ENCODE measurements around the gene EYA4. TPM values are rescaled to one million over a fixed set of nuclear protein-coding genes. Genes with fewer than 3 reads are reported as not detected.

The EYA4 gene
- polyA plus RNA-seq, 10 donors, result 14.5 to 33.0 (median 20.9) TPM

DNA sequence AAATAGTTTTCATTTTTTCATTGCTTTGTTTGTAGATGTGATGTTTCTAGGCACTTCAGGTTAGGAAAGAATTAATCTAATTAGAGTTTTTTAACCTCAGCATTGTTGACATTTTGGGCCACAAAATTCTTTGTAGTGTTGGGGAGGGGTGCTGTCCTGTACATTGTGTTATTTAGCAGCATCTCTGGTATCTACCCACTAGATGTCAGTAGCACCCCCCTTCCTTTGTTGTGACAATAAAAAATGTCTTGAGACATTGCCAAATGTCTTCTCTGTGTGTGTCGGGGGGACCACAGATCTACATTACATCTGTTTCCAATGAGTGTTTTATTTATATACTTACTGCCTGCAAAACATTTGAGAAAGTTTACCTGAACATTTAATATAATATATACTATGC, 45.6 kb downstream of the EYA4 start:
- peak in 1 of 3 donors; percentile 16 for DNase-seq

DNA sequence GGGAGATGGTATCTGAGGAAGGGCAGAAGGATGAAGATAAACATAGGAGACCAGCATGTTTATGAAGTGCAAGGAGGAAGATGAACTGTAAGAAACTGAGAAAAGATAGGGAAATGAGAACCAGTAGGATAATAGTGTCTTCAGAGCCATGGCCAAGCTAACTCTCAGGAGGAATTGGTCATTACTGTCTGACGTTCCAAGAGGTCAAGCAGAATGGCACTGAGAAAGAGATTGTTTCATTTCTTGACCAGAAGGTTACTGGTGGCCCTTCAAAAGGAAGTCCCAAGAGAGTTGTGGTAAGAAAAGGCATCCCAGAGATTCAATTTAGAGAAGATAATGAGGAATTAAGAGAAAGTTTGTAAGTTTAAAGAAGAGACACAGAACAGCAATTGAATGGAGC, 47.5 kb downstream of the EYA4 start:
- no peak for DNase-seq

DNA sequence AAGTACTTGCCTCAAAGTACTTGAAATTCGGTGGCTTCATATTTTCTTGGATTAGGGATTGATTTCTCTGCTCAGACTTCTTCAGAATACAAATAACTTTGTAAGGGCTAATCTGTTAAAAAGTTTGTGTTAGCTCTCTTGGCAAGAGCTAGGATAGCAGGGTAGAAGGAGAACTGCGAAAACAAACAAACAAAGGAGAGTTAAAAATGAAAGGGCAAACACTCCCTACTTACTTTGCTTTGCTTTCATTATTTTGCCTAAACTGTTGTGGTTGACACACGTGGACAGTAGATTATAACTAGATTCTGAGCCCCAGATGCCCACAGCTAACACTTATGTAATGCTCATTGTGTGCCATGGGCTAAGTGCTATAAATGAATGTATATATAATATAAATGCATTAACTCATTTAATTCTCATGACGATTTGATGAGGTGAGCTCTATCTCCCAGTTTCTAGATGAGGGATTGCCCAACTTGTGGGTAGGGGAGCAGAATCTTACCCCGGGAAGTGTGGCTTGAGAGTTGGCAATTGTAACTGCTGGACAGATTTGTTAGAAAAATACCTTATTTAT, 48.7 kb downstream of the EYA4 start:
- no peak for DNase-seq

DNA sequence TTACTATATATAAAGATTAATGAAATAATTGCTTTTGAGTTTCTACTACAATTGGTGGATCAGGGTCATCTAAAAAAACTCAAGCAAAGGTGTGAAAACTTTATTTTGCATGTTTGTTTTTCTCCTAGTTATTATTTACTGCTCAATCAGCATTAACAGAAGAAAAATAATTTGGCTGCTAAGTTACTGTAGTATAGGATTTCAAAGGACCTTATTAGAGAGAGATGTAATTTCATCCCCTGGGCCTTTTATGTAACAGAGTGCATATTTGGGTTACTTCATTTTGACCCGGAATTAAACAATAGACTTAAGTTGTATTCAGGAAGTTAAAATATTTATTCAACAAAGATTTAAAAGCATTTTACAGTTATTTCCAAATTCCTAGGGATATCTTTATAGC, 49.8 kb downstream of the EYA4 start:
- DNase-seq, result no peak

DNA sequence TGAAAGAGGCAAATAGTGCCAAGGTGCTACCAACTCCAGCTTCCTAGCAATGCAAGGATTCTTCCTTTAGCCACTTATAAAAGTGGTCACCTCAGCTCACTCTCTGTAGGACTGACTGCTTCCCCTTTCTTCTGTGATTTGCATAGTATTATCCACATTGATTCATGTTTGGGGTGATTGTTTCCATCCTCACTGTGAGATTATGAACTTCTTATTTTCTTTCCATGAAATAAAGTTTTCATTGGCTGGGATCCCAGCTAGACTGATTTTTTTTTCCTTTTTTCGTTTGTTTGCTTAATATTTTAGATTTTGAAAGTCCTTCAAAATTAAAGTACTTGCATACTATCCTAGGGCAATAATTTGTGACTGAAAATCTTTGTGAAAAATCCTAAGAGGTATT, 50.5 kb downstream of the EYA4 start:
- DNase-seq, result peak in 1 of 3 donors; percentile 34

DNA sequence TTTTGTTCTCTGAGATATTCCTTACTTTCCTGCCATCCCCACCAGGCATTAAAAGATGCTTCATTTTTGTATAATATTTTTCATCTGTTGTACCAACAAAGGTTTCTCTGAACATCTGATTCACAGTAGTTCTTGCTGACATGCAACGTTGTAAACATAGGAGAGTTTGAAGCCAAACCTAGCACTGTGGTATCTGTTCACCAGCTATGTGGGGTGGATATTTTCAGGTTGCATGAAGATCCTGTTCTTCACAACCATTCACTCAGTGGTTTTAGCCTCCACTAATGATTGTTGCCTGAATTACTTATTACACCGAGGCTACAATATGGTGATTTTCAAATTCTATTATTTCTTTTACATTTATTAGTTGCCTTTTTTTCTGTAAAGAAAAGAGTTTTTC, 56.5 kb downstream of the EYA4 start:
- no peak for DNase-seq

DNA sequence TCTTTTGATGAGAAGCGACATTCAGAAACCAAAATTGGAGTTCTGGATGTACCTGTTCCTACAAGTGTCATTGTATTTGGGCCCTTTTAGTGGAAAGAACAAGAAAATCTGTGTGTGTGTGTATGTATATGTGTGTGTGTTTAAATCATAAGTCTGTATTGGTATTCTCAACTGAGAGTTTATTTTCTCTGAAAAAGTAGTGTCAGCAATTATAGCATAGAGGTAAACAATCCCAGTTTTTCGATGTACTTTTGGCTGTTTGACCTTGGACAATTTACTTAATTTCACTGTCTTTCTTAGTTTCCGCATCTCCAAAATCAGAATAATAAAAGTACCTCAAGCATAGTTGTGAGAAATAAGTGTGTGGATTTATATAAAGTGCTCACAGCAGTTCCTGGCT, 57.2 kb downstream of the EYA4 start:
- DNase-seq, result no peak

DNA sequence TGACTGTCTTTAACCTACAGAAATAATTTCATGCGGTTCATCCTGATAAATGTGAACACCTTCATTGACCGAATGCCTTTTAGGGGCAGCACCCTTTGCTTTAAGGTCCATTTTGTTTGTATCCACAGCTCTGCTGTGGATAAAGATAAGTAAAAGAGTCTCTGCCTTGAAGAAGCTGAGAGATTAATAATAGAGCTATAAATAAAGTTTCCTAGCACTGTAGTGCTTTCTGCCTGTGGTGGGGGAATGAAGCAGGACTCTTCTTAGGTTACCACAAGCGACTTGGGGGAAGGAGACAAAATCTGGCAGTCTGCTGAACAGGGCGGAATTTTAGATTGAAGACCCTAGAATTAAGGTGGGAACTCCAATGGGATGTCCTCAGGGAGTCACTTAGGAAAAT, 57.6 kb downstream of the EYA4 start:
- DNase-seq, result no peak

DNA sequence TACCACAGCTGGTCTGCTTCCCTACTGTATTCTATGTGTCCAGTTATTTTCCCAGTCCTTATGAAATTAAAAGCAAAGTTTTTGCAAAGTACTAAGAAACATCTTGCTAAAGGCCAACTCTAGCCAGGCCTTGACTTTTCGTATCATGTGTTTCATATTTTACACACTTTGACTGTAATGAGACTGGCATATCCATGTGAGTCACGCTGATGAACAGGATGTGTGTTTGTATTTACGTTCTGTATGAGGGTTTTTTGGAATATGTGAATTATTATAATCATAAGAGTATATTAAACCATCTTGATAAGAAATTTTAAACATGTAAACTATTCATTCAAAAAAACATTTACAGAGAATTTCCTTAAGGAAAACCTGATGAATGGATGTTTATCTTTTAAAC, 59.7 kb downstream of the EYA4 start:
- DNase-seq, result no peak

DNA sequence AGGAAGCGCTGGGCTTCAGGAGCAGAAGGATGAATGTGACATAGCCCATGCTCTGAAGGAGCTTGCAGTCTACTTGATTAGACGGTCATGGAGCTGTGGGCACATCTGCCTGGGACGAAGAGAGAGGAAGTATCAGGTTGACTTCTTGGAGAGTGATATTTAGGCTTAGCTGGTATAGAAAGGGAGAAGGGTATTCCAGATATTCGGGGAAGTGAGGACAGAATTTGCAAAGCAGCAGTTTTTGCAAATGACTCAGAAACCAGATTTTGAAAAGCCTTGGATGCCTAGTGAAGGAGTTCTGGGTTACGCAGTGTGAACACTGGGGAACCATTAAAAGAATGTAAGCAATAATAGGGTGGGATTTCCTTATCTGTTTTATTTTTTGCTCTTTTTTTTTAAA, 60.7 kb downstream of the EYA4 start:
- no peak for DNase-seq

DNA sequence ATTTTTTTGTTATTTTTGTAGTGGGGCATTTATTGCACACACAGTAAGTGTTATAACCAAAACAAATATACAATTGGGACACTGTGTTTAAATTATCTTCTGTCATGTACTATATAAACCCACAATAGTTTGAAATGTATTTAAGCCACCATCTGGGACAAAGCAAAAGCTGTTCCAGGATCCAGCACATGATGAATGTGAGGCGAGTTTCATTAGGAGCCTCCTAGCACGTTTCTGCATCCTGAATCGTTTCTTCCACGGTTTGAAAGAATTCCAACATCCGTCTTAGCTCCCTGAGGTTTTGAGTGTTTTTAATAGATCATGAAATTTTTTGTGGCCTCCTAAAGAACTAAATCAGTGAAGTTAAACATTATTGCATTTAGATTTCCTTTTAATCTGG, 65.8 kb downstream of the EYA4 start:
- DNase-seq, result peak; percentile 13 to 67 (median 40)

DNA sequence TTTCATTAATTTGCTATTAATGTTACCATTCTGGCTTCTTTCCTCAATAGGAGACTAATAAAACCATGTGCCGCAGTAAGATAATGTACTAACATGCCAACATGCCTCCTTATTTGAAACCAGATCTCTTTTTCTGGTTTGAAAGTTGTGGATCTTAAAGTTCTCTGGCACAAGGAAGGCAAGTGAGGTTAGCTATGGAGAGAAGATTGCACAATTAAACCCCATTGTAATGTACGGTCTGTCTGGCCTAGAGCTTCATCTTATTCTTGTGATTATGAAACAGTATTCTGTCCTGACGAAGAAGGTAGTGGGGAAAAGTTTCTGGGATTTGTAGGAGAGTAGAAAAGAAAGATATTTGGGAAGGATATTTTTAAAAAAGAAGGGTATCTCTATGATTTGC, 68.4 kb downstream of the EYA4 start:
- no peak for DNase-seq

DNA sequence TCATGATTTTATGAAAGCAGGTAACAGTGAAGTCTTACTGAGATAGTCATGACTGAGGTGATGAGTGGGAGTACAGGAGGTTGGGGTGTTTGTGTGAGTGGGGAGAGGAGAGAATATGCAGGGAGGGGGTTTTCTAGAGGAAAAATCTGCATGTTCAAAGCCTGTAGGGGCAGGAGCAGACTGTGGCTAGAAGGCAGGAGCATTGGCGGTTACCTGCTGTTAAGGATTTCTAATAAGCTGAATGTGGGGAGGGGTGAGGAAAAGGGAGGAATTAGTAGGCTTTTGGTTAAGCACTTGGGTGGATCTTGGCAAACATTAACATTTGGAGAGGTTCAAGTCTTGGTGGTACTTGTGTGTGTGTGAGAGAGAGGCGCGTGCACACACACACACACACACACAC, 70.8 kb downstream of the EYA4 start:
- DNase-seq, result no peak

DNA sequence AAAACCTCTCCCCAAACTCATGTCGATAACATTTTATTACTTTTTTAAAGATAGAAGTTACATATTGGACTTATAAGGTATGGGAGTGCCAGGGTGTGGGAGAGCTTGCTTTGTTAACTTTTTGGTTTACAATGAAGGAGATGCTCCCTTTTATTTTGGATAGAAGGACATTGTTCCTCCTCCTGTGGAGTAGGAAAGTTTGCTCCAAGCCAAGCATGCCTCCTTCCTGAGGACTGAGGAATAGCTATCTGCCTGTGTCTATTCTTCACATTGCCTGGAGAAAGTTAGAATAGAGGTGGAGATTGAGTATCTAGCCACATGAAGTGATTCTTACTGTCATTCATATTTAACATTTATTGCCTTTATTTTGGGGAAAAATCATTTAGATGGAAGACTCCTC, 71.9 kb downstream of the EYA4 start:
- DNase-seq, result no peak

DNA sequence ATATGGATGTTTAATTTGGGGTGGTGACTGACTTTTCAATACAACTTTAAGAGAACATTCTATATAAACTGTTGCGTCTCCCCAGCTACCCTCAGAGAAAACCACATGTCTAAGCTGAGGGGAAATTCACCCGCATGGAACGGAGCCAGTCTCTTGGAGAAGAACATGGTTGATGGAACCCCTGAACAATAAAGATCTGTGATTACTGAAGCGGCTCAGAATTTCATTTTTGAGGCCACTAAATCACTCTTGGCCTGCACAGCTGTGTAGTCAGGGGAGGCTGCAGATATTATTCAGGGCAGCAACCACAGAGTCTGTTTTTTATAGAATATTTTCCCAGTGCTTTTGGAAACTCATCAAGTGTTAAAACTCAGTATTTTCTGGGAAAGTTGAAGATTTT, 73.8 kb downstream of the EYA4 start:
- no peak for DNase-seq

DNA sequence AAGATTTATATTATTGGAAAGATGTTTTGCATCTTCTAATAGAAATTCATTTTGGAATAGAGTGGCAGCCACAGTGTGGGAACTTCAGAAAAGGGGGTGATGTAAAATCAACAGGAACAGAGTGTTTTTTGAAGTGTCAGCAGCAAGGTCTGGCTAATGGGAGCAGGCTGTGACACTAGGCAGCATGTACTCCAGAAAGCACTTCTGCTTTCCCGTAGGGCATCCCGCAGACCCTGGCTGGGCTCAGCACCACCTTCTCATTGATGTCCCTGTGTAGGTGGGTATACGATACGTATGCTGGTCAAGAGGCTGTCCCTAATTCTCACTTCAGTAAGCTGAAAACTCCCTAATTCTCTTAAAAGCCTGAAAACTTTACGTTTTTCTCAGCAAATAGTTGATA, 74.7 kb downstream of the EYA4 start:
- no peak for DNase-seq

DNA sequence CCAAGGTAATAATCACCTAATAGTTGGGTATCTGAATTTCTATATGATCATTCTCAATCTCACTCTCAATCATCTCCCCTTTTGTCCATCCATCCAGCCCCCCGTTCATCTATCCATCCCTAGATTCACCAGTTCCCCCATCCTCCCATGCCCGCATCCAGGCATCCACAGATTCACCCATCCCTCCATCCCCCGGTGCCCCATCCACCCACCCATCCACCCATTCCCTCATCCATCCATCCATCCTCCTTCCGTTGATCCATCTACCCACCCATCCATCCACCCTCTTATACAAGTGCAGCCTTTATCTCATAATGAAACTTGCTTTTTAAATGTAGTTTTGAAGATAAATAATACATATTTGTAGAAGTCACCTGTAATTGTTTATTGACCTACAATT, 76.5 kb downstream of the EYA4 start:
- no peak for DNase-seq

DNA sequence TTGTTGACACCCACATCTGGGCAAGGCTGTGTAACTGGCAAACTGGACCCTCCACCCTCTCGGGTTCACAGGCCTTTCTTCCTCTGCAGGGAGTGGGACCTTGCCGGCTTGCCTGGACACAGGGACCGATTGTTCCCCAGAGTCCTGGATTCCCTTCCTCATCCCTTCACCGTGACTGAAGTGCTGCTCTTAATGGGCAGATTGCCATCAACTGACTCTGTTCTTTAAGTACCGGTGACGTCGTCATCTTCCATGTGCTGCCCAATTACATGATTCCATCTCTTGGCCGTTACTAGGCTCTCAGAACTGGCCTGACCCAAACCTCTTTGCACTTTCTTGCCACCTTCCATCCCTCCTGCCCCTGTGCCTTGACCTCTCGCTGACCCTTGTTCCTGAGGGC, 85.4 kb downstream of the EYA4 start:
- no peak for DNase-seq

DNA sequence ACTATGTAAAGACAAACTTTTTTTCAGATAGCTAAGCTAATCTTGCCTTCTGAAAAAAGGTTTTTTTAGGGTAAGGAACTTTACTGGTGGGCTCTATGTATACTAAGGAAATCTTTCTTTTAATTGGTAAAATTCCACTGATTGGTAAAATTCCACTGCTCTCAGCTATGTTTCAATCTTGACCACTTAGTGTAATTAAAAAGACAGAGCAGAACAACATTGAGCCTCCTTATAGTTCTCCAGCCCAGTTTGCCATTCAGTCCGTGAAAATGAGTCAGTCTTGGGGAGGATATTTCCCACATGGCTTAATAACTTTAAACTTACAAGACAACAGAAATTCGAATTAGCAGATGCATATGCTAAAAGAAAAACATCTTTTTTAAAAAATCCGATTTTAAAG, 92.7 kb downstream of the EYA4 start:
- no peak for DNase-seq

DNA sequence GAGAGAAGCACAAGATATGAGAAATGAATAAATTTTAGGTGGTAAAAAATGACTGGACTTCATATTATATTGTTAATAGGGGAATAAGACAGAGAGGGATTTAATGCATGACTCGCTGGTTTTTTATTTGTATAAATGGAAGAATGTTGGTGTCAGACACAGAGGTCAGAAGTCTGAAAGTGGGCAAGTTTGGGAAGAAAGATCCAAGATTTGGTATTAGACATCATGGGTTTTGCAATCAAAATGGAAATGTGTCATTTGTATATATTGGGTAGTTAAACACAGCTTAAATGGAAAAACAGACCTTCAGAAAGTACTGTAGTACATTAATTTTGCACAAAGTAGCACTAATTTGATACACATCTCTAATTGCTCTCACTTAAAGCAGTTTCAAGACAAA, 96.2 kb downstream of the EYA4 start:
- DNase-seq, result no peak

DNA sequence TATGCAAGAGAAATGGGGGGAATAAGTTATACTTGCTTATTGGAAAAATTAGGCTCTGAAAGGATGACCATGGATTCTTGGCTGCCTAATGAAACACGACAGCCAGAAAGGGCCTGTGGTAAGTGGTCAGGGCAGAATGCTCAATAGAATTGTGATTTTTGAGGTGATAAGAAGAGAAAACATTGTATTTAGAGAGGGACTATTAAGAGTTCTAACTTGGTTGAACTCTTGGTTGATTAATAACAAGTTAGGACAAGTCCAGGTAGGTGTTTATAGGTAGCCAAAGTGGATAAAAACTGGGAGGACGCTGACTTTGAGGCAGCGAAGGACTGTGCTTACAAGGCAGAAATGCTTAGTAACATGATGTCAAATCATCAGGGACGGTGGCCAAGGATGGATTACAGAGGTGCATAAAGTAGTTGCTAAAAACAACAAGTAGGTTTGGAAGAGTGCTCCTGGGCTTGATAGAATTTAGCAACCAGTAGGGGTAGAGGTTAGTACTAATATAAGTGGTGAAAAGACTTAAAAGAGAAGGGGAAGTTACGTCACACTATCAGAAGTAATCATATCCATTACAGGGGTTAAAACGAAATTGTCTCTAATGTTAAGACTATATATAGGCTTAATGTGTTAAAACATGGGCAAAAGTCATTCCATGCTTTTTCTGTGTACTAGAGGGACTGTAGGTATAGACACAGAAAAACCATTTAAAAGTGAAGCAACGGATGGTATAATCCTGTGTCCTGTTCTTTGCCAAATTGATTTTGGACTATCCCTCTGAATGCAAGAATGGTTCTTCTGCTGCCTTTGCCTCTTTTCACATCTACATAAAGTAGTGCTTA, 98.6 kb downstream of the EYA4 start:
- DNase-seq, result no peak

DNA sequence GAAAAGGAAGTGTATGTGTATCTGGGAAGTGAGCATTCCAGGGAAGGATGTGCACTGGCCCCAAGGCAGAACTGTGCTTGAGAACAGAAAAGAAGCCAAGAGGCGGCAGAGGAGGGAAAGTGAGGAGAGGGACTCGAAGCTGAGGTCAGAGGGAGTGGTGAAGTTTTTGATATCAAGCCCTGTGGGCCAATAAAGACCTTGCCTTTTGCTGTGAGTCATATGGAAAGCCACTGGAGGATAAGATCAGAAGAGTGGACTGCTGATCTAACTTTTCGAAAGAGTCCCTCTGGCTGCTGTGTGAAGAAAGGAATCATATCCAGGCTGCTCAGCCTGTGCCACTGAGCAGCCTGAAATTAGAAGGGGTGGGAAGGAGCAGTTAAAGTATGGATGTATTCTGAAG, 99.4 kb downstream of the EYA4 start:
- DNase-seq, result peak in 1 of 3 donors; percentile 13

DNA sequence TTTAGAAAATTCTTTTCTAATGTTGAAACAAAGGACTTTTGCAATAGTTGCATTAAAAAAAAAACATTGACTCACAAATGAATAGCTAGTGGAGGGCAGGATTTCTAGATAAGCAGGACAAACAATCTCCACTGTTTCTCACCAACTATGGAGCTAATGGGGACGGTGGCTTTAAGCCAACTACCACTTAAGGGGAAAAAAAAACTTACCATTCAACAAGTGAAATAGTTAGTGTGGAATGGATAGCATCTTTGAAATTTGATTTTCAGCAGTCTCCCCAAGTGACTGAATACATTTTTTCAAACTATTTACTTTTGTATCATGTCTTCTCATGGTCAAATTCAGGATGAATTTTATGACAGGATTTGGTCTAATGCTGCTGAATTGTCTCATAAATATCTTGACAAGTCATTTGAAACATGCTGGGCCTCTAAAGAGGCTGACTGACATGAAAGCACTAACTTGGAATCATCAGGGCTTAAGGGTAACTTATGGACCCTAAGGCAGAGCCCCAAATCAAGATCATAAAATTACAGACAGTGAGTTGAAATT, 100.5 kb downstream of the EYA4 start:
- DNase-seq, result peak in 1 of 3 donors; percentile 13

DNA sequence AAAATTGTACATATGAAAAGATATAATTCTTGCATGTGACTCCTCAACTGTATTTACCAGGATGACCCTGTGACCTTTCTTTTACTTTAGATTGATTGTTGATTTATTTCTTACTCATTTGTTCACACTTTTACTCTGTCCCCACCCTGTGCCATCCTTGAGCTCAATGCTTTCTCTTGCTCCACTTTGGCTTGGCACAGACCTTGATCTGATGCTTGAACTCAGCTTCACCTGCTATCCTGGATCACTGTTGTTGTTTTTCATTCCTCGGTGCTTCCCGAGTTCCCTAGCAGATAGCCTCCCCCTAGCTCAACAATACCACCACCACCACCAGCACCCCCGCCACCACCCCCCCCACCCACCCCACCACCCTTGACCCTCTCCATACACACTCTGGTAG, 102.1 kb downstream of the EYA4 start:
- no peak for DNase-seq

Measured in muscle of back (tissue), 11 donors.